ENCODE data around the gene TAAR6.
A peak's percentile ranks its signal among the peaks of the same experiment; 100 is the strongest.
"Not testable (repeated sequence)": the region's sequence is repeated elsewhere in the genome, so short reads cannot be mapped to it uniquely, and the experiment has no call there.

Gene TAAR6, protein sequence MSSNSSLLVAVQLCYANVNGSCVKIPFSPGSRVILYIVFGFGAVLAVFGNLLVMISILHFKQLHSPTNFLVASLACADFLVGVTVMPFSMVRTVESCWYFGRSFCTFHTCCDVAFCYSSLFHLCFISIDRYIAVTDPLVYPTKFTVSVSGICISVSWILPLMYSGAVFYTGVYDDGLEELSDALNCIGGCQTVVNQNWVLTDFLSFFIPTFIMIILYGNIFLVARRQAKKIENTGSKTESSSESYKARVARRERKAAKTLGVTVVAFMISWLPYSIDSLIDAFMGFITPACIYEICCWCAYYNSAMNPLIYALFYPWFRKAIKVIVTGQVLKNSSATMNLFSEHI

DNA sequence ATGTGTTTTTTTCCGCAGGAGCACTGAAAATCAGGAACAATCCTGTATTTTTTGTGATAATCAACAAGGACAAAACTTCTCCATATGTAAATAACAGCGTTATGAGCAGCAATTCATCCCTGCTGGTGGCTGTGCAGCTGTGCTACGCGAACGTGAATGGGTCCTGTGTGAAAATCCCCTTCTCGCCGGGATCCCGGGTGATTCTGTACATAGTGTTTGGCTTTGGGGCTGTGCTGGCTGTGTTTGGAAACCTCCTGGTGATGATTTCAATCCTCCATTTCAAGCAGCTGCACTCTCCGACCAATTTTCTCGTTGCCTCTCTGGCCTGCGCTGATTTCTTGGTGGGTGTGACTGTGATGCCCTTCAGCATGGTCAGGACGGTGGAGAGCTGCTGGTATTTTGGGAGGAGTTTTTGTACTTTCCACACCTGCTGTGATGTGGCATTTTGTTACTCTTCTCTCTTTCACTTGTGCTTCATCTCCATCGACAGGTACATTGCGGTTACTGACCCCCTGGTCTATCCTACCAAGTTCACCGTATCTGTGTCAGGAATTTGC lies at the start of gene TAAR6:
Gene TAAR6, plus strand, starts transcription at position 102 of the 557 bp plus-strand sequence. Its CDS starts 0 bp downstream, at position 102.
- DNase-seq: no peak

DNA sequence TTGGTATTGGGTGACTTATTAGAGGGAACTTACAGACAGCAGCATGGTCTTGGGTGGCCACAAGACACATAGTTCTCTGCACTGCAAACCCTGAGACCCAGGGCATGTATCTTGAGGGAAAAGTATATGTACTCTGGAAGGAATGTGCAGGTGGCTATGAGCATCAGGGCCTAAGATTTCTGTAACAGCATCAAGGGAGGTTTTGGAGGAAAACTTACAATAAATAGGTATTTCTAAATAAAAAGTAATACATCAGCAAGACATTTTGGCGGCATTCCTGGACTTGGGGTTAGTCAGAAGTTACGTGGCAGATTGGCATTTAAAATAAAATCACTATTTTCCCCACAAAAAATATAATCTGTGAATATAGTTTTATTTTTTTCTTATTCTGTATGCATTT lies 49.2 kb upstream of the TAAR6 start:
- no peak for DNase-seq

DNA sequence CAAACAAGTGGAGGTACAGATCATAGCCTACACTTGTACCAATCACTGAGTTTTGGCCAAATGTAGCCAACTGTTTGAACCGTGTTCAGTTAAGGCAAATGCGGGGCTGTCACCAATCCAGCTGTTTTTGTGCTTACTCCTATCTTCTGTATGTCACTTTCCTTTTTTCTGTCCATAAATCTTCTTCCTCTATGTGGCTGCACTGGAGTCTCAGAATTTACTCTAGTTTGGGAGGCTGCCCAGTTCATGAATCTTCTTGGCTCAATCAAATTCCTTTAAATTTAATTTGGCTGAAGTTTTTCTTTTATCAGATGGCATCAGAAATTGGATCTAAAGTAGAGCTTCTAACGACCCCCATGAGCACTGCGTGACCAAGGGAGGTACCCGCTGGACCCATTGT lies 45.5 kb upstream of the TAAR6 start:
- DNase-seq: no peak

DNA sequence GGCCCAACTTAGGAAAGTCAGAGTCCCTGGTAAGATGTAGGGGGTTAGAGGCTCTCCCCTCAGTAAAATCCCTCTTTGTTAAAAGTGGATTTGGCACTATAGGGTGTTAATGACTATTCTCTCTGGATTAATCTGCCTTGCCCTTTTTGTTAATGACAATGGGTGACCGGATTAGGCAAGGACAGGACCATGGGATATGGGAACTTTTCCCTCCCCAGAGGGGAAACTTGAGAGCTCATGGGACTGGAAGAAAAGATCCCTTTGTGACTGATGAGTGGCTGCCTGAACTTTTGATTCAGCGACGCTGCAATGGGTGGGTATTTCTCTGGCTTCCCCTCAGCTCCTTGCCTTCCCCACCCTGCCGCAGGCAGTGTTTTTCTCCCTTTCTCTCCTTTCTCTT lies 44.3 kb upstream of the TAAR6 start:
- DNase-seq: no peak

DNA sequence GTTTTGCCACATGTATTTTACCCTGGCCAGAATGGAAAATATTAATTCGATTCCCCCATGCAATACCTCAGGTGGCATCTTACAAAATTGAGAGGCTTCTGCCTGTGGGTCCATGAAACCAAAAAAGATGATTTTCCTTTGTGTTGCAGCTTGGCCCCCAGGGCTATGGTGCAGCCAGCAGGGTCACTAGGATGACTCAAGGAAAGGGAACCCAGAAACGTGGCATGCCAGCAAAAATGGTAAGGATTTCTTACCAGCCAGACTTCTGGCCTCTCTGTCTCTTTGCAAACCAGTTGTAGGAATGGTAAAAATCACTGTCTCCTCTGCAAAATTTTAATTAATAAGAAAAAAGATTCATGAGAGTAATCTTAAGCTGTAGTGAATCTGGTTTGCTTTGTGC lies 43.7 kb upstream of the TAAR6 start:
- no peak for DNase-seq

DNA sequence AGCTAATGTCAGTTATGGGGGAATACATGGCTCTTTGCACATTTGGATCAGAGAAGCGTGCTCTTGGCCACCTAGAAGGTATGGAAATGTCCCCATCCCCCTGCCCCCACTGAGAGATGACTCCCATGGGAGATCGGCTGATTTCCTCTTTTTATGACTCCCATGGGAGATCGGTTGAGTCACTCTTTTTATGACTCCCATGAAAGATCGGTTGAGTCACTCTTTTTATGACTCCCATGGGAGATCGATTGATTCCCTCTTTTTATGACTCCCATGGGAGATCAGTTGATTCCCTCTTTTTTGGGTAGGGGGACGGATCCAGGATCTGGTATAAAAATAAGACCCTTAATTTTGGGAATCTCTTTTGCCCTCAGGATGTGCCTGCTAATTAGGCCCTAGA lies 42.3 kb upstream of the TAAR6 start:
- DNase-seq: no peak

DNA sequence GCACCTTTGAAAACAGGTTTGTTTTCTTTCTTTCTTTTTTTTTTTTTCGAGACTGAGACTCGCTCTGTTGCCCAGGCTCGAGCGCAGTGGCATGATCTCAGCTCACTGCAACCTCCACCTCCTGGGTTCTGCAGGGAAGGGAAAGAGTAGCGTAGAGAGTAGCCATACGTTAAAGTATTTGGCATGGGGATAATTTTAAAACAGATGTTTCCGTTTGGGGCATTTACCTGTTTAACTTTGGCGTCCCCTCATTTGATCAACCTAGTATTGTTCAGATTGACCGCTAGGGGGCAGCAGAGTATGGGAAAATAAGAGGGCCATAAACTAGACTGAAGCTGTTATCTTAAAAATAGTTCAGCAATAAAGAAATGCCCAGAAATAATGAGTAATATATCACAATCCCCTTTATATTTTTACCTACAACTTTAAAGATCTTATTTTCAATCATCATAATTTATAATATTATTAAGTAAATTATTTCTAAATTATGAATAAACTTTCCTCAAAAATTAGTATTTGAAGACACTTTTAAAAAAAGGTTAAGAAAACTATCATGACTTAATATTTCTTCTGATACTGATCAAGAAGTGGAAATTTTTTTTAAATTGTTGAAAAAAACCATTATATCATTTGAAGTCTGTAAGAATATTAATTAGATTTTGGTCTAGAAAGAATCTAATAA lies 39.7 kb upstream of the TAAR6 start:
- peak; percentile 56 to 69 for DNase-seq

DNA sequence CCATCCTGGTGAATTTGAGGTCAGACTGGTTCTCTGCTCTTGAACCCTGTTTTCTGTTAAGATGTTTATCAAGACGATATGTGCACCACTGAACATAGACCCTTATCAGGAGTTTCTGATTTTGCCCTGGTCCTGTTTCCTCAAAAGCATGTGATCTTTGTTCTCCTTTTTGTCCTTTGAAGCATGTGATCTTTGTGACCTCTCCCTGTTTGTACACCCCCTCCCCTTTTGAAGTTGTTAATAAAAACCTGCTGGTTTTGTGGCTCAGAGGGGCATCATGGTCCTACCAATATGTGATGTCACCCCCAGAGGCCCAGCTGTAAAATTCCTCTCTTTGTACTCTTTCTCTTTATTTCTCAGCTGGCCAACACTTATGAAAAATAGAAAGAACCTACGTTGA lies 35.6 kb upstream of the TAAR6 start:
- DNase-seq: not testable (repeated sequence)

DNA sequence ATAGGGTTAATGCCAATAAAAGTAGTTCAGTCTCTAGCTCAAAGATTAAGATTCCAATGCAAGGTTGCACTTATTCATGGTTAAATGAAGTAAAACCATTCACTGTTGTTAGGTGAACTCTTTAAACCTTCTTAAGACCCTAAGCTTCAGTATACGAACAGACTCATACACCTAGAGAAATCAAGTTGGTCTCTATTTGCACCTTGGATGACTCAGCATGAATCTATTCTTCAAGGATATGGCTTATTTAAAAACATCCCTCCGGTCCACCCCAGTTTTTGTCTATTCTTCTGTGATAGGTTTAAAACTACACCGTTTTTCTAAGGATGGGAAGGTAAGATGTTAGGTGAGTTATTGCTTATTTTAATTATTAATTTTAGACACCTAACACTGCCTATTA lies 33.0 kb upstream of the TAAR6 start:
- DNase-seq: no peak

DNA sequence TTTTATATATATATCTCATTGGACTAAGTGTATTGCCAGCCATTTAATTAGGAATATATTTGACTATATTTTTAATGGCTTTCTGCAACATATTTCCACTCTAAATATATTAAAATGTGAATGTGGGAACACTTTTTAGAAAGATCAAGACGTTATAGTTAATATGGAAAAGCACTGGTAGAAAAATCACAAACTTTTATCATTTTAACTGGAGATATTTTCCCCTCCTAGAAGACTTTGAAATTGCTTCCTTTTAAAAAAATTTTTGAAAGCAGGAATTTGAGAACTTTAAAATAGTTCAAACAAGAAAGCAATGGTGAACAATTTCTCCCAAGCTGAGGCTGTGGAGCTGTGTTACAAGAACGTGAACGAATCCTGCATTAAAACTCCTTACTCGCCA lies 32.1 kb upstream of the TAAR6 start, which contains the start of gene TAAR9:
Gene TAAR9, plus strand, starts transcription at position 301 of the 400 bp plus-strand sequence. Its CDS starts 13 bp downstream, at position 314.
- DNase-seq: no peak

DNA sequence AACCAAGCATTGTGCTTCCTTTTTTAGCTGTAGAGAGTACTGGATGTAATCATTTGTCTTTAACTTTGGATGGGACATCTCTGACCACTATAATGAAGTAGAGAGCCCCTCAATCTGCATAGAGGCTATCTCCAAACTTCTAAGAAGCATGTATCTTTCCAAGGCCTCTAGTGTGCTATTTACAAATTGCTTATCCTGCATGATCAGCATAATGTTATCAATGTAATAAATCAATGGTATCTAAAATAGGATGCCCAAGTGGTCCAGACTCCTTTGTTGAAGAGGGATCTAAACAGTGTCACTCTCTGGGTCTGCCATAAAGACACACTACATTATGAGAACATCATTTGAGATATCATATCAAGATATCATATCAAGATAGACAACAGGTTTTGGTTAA lies 25.3 kb upstream of the TAAR6 start:
- no peak for DNase-seq

DNA sequence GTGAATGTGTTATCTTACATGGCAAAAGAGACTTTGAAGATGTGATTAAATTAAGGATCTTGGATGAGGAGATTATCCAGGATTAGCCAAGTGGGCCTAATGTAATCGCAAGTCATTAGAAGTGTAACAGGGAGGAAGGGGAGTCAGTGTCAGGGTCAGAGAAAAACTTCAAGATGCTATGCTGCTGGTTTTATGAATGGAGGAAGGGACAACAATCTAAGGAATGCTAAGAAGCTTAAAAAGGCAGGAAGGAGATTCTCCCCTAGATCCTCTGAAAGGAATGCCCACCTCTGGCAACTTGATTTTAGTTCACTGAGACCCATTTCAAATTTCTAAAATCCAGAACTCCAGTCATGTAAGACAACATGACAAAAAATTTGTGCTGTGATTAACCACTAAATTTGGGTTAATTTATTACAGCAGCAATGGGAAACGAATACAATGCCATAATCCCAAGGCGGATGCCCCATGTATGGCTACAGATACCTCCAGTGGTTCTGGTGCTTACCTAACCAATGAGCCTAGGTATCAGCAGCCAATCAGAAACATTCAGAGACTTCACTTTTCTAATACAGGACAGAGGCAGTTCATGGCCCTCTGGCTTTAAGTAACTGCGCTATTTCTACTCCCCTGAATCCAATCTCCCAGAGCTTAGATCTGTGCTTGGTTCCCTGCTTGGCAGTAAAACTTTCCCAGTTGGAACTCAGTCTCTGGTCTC lies 21.2 kb upstream of the TAAR6 start:
- no peak for DNase-seq

DNA sequence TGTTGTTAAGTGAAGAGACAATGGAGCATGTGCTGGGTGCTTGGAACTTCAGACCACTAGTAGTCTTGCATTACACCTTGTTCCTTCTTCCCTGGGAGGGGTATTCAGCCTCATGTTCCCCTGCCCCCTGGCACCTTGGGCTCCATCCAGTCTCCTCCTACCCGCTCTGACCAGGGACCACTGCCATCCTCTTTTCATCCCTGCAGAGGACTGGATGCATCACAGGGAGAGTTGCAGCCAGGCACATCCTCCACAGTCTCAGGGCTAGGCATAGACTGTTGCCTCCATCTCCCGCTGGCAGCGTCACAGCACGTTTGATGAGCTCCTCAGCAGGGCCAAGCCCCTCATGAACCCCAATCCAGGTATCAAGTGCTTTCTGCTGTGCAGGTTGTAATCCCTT lies 18.9 kb upstream of the TAAR6 start:
- DNase-seq: no peak

DNA sequence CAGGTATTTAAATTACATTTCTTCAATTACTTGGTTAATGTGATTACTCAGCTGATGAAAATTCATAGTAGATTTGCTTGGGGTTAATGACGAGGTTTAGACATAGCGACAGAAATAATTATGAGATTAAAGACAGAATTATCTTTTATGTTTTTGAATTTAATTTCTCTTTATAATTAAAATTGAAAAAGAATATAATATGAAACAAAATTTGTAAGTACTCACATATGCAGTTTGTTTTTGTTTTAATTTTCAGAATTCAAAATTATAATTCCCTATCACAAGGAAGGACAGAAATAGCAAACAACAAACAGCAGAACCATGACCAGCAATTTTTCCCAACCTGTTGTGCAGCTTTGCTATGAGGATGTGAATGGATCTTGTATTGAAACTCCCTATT lies 17.8 kb upstream of the TAAR6 start, which contains the start of gene TAAR8:
Gene TAAR8, plus strand, starts transcription at position 301 of the 400 bp plus-strand sequence. Its CDS starts 21 bp downstream, at position 322.
- no peak for DNase-seq

DNA sequence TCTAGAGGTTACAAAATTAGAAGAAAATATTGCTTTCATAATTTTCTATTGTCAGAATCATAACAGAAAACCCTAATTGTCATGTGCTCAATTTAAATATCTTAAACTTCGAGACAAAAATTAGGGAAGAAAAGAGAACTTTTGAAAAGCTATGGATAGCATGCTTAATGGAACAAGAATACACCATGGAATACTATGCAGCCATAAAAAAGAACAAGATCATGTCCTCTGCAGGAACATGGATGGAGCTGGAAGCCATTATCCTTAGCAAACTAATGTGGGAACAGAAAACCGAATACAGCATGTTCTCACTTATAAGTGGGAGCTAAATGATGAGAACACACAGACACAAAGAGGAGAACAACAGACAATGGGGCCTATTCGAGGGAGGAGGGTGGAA lies 10.0 kb upstream of the TAAR6 start:
- not testable (repeated sequence) for DNase-seq

DNA sequence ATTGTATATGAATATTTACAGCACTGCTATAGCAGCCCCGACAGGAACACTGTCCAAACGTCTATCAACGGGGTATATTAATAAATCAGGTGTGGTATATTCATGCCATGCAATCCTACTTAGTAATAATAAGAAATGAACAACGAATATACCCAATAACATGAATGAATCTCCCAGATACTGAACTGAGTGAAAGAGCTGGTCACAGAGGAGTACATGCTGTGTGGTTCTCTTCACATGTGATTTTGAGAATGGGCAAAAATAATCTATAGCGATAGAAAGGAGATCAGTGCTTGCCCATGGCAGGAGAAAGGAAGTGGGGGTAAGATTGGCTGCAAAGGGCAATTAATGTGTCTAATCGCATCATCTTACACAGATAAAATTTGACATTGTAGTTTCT lies 3.7 kb upstream of the TAAR6 start:
- DNase-seq: no peak

DNA sequence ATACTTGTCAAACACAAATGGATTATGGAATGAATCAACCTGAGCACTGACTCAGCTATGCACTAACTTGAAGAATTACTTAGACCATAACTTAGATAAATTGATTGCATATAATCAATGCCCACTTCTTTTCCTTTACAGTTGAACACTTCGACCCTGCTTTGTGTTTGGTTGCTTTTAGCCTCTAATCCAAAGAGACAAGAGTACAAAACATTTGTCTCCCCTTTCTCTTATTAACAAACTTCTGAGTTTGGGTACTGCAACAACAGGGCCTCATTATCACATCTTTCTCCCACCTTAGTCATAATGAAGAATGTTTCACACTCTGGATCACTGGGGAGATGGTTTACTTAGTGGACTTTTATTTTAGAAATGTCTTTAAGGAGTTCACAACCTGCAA lies 2.6 kb upstream of the TAAR6 start:
- no peak for DNase-seq

DNA sequence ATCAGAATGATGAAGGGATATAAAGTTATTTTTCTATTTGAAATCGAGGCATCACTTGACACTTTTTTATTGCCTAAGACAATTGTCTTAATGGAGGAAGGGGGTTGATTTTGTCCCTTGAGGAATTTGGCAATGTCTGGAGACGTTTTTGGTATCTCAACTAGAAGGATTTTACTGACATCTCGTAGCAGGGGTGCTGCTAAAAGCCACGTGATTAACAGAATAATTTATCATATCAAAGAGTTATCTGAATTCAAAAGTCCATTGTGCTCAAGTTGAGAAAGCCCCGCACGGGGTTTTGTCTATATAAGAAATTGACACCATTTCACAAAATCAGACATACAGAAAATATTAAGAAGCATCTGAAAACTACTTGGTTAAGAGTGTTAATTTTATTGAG lies 1.5 kb upstream of the TAAR6 start:
- DNase-seq: no peak

DNA sequence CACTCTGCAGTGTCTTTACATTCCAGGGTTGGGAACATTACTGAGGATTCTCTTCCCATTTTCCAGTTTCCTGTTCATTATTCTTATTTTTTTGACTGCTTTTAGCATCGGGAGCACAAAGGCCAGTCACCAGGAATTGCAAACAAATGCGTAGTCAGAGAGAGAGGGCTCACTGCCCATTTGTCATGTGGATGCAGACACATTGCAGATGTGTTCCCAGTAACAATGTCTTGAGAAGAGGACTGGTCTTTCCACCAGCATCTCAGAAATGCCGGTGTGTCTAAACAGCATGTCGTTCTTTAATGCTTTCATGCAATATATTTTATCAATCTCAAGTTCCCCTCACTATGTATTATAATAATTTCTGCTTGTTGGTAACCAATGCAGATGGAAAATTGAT lies 952 bp upstream of the TAAR6 start:
- no peak for DNase-seq

DNA sequence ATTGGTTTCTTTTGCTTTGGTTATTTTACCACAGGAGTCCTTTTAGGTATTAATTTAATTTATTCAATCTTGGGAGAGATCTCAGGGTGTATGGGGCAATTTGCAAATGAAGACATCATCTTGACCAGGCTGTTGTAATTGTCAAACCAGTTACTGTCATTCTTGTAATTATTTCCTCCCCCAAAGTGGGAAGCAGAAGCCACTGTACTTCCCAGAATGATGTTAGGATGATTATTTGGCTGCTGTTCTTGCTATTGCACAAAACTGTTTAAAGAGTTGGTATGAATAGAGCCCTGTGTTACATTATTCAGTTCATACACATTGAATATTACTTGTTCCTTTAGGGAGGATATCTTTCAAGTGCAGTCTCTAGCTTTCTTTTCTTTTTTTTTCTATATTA lies 1.7 kb downstream of the TAAR6 start:
- DNase-seq: no peak

DNA sequence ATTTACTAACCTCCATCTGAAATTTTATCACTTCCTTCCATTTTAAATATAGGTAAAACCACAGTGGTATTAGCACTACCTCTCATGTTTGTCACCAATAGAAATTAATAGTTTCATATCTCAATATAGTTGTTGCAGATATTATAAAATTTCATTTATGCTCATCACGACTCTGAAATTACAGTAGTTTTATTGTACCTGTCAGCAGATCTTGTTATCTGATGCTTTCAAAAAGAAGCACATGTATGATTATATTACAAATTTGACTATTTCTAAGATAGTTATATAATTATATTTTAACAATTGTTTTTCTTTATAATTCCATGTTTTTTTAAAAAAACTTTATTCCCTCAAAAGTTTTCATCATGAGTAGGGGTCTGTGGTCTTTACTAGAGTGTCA lies 14.6 kb downstream of the TAAR6 start:
- no peak for DNase-seq

DNA sequence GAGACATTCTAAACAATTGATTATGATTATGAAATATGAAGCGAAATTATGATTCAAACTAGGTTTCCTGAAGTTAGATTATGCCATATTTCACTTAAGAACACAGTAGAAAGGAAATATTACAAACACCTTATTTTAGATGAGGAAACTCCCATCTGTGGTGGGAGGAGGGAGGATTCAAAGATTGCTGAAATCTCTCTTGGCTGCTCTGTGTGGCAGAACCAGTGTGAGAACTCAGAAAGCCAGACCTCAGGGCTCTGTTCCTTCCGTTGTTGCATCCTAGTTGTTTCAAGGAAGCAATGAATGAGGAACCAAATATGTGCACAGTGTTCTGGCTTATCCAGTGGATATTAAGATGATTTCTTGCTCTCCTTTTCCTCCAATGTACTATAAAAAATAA lies 17.3 kb downstream of the TAAR6 start:
- DNase-seq: peak in 1 of 2 donors; percentile 1

DNA sequence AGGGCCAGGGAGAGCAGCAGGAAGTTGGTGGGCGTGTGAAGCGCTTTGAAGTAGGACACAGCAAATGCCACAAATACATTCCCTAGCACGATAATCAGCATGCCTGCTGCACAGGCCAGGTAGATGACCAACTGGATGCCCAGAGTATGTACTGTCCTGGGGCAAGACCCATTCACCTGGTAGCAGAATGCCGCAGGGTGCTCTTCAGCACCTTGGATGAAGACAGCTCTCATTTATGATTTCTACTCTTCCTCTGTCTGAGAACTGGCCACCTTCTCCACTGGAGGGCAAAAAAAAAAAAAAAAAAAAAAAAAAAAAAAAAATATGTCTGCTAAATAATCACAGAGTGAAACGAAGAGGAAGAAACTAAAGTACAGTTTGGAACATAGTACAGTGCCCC lies 19.3 kb downstream of the TAAR6 start, which contains the start of gene TAAR5:
Gene TAAR5, minus strand, starts transcription at position 288 of the 400 bp plus-strand sequence. Its CDS starts 55 bp downstream, at position 233.
- DNase-seq: no peak

Data from CD4-positive, alpha-beta T cell treated with Interleukin-1 beta for 1 hour (primary cell).